ENCODE results near the gene GPR180. TPM values are rescaled to one million over a fixed set of nuclear protein-coding genes. Genes with fewer than 3 reads are reported as not detected.

The GPR180 gene
- total and polyA plus RNA-seq, 2 of the 13 experiments (the other 11 are each of a cell fraction or from before 2014, with no cell fraction given) = not detected

GRCh38 chr13:94595950-94596574, 5.6 kb upstream of the GPR180 start, which contains the start of gene TGDS (continued):
- TF ChIP-seq, protein P1, sequence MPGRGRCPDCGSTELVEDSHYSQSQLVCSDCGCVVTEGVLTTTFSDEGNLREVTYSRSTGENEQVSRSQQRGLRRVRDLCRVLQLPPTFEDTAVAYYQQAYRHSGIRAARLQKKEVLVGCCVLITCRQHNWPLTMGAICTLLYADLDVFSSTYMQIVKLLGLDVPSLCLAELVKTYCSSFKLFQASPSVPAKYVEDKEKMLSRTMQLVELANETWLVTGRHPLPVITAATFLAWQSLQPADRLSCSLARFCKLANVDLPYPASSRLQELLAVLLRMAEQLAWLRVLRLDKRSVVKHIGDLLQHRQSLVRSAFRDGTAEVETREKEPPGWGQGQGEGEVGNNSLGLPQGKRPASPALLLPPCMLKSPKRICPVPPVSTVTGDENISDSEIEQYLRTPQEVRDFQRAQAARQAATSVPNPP (CRISPR knock-in tag; IDR thresholded peaks at IDR 0.05) = 0 out of 2 replicates have a peak, but pooled peaks have one; percentile 23
- TF ChIP-seq FOXO1 (CRISPR knock-in tag; IDR thresholded peaks at IDR 0.05) = 0 out of 2 replicates have a peak, but pooled peaks have one; percentile 26
- TF ChIP-seq, protein P2, sequence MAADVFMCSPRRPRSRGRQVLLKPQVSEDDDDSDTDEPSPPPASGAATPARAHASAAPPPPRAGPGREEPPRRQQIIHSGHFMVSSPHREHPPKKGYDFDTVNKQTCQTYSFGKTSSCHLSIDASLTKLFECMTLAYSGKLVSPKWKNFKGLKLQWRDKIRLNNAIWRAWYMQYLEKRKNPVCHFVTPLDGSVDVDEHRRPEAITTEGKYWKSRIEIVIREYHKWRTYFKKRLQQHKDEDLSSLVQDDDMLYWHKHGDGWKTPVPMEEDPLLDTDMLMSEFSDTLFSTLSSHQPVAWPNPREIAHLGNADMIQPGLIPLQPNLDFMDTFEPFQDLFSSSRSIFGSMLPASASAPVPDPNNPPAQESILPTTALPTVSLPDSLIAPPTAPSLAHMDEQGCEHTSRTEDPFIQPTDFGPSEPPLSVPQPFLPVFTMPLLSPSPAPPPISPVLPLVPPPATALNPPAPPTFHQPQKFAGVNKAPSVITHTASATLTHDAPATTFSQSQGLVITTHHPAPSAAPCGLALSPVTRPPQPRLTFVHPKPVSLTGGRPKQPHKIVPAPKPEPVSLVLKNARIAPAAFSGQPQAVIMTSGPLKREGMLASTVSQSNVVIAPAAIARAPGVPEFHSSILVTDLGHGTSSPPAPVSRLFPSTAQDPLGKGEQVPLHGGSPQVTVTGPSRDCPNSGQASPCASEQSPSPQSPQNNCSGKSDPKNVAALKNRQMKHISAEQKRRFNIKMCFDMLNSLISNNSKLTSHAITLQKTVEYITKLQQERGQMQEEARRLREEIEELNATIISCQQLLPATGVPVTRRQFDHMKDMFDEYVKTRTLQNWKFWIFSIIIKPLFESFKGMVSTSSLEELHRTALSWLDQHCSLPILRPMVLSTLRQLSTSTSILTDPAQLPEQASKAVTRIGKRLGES (CRISPR knock-in tag; IDR thresholded peaks at IDR 0.05; ENCODE audit: borderline replicate concordance) = no peak
- TF ChIP-seq RARG (CRISPR knock-in tag; IDR thresholded peaks at IDR 0.05; ENCODE audit: low read depth) = no peak
- TF ChIP-seq FOXA3 (CRISPR knock-in tag; IDR thresholded peaks at IDR 0.05) = peak; percentile 61
- peak; percentile 71; the same call in 1 of the 3 replicates for TF ChIP-seq MXI1 (IDR thresholded peaks at IDR 0.05; ENCODE audit: borderline replicate concordance, low read depth, low read length)
- TF ChIP-seq SKIL (CRISPR knock-in tag; IDR thresholded peaks at IDR 0.05; ENCODE audit: borderline replicate concordance) = no peak
- no peak for TF ChIP-seq ZNF850 (CRISPR knock-in tag; conservative IDR thresholded peaks at IDR 0.05)
- TF ChIP-seq, protein P3, sequence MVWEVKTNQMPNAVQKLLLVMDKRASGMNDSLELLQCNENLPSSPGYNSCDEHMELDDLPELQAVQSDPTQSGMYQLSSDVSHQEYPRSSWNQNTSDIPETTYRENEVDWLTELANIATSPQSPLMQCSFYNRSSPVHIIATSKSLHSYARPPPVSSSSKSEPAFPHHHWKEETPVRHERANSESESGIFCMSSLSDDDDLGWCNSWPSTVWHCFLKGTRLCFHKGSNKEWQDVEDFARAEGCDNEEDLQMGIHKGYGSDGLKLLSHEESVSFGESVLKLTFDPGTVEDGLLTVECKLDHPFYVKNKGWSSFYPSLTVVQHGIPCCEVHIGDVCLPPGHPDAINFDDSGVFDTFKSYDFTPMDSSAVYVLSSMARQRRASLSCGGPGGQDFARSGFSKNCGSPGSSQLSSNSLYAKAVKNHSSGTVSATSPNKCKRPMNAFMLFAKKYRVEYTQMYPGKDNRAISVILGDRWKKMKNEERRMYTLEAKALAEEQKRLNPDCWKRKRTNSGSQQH (CRISPR knock-in tag; IDR thresholded peaks at IDR 0.05; ENCODE audit: low read depth) = peak; percentile 92; the same call in 1 of the 2 replicates
- peak; percentile 56; the same call in 1 of the 2 replicates for TF ChIP-seq SPEN (CRISPR knock-in tag; IDR thresholded peaks at IDR 0.05; ENCODE audit: low read depth)
- TF ChIP-seq ZFP91 (CRISPR knock-in tag; IDR thresholded peaks at IDR 0.05; ENCODE audit: borderline replicate concordance) = peak; percentile 79; the same call in 1 of the 2 replicates
- TF ChIP-seq KDM1A (CRISPR knock-in tag; IDR thresholded peaks at IDR 0.05) = no peak
- peak; percentile 42; the same call in 1 of the 2 replicates for TF ChIP-seq ZNF232 (CRISPR knock-in tag; IDR thresholded peaks at IDR 0.05; ENCODE audit: borderline replicate concordance)
- TF ChIP-seq REL (CRISPR knock-in tag; conservative IDR thresholded peaks at IDR 0.05) = no peak
- TF ChIP-seq, protein P4, sequence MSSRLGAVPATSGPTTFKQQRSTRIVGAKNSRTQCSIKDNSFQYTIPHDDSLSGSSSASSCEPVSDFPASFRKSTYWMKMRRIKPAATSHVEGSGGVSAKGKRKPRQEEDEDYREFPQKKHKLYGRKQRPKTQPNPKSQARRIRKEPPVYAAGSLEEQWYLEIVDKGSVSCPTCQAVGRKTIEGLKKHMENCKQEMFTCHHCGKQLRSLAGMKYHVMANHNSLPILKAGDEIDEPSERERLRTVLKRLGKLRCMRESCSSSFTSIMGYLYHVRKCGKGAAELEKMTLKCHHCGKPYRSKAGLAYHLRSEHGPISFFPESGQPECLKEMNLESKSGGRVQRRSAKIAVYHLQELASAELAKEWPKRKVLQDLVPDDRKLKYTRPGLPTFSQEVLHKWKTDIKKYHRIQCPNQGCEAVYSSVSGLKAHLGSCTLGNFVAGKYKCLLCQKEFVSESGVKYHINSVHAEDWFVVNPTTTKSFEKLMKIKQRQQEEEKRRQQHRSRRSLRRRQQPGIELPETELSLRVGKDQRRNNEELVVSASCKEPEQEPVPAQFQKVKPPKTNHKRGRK (CRISPR knock-in tag; IDR thresholded peaks at IDR 0.05) = no peak
- peak; percentile 49 for TF ChIP-seq TAF15 (IDR thresholded peaks at IDR 0.05; ENCODE audit: low read depth, low read length, poor library complexity, severe bottlenecking)
- peak; percentile 90 for TF ChIP-seq SAP130 (CRISPR knock-in tag; IDR thresholded peaks at IDR 0.05; ENCODE audit: low read depth)
